ENCODE measurements around the gene TPSD1.
"Not testable (repeated sequence)": the region's sequence is repeated elsewhere in the genome, so short reads cannot be mapped to it uniquely, and the experiment has no call there.

Gene TPSD1

DNA sequence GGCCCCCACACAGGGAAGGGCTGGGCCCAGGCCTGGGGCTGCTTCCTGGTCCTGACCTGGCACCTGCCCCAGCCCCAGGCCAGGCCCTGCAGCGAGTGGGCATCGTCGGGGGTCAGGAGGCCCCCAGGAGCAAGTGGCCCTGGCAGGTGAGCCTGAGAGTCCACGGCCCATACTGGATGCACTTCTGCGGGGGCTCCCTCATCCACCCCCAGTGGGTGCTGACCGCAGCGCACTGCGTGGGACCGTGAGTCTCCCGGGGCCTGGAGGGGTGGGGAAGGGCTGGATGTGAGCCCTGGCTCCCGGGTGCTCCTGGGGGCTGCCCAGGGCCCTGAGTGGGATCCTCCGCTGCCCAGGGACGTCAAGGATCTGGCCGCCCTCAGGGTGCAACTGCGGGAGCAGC lies 14.8 kb upstream of the TPSD1 start:
- not testable (repeated sequence) for DNase-seq (ENCODE audit: low spot score)

GRCh38 chr16:1243363-1243762 lies 12.5 kb upstream of the TPSD1 start:
- DNase-seq (ENCODE audit: low spot score) = not testable (repeated sequence)

GRCh38 chr16:1243907-1244850 lies 11.7 kb upstream of the TPSD1 start:
- DNase-seq (ENCODE audit: low spot score) = not testable (repeated sequence)

DNA sequence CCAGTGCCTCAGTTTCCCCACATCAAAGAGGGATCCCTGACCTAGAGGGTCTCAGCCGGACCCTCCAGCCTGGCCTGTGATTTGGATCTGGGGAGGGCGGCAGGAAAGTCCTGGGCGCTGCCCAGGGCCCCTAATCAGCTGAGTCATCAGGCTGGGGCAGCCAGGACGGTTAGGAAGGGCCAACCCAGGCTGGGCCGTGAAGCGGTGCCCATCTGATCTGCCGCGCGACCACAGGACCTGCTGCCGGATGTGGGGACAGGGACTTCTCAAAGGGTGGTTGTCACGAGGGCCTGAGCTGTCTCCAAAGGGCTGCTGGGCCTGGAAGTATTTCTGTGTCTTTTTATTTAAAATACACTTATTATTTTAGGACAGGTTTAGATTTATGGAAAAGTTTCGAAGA lies 11.0 kb upstream of the TPSD1 start:
- no peak for DNase-seq (ENCODE audit: low spot score)

- DNase-seq (ENCODE audit: low spot score) = no peak
These were observed 10.3 kb upstream of the TPSD1 start for GRCh38 chr16:1245452-1246020.

DNA sequence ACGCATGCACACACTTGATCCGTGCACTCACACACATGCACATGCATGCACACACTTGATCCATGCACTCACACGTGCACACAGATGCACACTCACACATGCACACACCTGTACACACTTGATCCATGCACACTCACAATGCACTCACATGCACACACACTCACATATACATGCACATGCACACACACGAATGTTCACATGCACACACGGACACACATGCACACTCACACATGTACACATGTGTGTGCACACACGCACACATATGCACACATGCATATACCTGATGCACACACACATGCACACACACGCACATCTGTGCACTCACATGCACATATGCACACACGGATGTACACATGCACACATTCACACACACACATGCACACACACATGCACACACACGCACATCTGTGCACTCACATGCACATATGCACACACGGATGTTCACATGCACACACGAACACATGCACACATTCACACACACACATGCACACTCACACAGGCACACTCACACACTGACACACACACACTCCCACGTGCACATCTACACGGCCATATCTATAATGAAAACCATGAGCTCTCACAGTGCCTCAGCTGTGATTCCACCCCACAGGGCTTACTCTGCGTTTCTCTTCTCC lies 7.8 kb upstream of the TPSD1 start:
- DNase-seq (ENCODE audit: low spot score) = not testable (repeated sequence)

DNA sequence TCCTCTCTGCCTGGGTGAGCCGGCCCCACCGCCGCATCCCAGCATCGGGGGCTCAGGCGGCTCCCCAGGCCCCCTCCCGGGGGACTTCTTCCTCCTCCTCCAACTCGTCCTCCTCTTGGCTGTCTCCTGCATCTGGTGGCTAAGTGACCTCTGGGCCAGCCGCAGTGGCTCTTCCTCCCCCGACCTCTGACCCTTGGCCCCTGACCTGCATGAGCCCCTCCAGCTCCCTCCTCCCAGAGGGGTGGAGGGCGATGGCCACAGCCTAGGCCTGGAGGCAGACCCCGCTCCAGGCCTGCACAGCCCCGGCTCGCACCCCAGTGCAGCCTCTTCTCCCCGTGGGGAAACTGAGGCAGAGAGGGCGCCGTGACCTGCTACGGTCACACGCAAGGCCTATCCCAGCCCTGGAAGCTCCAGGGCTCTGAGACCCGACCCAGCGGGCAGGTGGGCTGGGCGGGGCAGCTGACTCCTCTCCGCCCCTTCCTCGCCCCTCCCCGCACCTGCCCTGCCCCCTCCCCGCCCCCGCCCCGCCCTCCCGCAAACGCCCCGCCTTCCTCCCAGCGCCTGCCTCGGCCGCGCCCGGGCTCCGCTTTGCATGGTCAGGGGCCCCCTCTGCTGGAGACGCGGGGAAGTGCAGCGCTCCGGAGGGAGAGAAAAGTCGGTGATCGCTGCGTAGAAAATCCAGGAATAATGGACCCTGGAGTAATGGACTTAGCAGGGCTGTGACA lies 6.7 kb upstream of the TPSD1 start:
- DNase-seq (ENCODE audit: low spot score) = not testable (repeated sequence)

DNA sequence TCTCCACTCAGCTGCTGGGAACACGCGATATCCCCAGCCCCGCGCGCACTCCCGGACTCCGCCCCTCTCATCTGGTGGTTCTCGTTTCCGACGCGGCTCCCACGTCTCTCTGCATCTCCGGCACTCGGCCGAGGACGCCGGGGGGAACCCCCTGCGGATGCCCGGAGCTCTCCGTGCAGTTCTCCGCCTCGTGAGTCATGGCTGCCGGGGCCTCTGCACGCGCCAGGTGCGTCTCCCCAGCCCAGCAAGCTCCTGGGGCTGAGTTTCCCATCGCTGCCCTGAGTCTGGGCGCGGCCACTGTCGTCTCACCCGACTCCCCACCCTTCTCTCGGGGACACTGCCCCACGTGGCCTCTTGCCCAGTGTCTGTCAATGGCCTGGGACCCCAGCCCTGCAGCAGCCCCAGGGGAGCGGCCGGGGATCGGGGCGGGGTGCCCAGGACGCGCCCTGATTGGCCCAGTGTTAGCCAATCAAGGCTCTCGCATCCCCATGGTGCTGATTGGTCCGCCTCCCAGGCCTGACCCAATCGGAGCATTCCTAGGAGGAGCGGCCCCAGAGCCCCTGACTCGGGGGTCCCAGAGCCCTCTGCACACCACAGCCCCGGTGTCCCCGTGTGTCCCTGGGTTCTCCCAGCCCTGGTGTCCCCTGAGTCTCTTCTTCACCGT lies 2.0 kb upstream of the TPSD1 start:
- not testable (repeated sequence) for DNase-seq (ENCODE audit: low spot score)

DNA sequence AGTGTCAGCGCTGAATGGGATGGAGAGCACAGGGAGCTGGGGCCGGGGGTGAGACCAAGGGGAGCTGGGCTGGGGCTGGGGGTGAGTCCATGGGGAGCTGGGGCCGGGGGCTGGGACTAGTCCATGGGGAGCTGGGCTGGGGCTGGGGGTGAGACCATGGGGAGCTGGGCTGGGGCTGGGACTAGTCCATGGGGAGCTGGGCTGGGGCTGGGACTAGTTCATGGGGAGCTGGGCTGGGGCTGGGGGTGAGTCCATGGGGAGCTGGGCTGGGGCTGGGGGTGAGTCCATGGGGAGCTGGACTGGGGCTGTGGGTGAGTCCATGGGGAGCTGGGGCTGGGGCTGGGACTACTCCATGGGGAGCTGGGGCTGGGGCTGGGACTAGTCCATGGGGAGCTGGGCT lies 1.0 kb upstream of the TPSD1 start:
- DNase-seq (ENCODE audit: low spot score) = not testable (repeated sequence)

DNA sequence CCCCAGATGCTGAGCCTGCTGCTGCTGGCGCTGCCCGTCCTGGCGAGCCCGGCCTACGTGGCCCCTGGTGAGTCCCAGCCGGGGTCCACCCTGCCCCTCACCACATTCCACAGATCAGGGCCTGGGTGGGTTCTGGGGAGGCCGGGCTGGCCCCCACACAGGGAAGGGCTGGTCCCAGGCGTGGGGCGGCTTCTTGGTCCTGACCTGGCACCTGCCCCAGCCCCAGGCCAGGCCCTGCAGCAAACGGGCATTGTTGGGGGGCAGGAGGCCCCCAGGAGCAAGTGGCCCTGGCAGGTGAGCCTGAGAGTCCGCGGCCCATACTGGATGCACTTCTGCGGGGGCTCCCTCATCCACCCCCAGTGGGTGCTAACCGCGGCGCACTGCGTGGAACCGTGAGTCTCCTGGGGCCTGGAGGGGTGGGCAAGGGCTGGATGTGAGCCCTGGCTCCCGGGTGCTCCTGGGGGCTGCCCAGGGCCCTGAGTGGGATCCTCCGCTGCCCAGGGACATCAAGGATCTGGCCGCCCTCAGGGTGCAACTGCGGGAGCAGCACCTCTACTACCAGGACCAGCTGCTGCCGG lies 516 bp downstream of the TPSD1 start:
- DNase-seq (ENCODE audit: low spot score) = not testable (repeated sequence)

DNA sequence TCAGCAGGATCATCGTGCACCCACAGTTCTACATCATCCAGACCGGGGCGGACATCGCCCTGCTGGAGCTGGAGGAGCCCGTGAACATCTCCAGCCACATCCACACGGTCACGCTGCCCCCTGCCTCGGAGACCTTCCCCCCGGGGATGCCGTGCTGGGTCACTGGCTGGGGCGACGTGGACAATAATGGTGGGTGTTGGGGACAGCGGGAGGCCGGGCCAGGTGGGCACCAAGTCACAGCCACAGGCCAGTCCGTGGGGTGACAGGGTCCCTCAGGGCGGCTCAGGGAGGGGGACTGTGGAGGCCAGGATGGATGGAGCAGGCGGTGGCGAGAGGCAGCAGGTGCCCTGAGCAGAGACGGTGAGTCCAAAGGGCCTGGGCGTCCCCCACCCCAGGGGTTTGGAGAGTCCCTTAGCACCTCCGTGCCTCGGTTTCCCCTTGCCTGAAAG lies 1.0 kb downstream of the TPSD1 start:
- DNase-seq (ENCODE audit: low spot score) = no peak

DNA sequence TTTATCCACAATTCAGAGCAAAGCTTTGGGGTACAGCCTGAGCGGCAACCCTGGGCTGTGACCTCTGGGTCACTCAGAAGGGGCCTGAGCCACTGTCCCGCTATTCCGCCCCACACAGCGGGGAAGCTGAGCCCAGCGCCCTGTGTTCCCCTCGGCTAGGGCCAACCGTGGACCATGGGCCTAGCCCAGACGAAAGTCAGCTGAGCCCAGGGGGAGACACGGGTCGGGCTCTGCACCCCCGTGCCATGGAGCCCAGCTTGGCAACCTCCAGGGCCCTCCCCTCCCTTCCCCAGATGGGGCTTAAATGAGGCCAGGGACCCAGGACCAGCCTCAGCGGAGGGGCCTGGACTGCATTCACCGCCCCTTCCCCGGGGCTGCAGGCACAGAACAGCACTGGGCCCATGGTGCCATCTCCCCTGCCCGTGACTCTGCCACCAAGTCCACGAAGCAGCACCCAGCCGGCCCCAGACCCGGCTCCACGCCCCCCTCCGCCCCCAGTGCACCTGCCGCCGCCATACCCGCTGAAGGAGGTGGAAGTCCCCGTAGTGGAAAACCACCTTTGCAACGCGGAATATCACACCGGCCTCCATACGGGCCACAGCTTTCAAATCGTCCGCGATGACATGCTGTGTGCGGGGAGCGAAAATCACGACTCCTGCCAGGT lies 1.8 kb downstream of the TPSD1 start:
- DNase-seq (ENCODE audit: low spot score) = no peak

DNA sequence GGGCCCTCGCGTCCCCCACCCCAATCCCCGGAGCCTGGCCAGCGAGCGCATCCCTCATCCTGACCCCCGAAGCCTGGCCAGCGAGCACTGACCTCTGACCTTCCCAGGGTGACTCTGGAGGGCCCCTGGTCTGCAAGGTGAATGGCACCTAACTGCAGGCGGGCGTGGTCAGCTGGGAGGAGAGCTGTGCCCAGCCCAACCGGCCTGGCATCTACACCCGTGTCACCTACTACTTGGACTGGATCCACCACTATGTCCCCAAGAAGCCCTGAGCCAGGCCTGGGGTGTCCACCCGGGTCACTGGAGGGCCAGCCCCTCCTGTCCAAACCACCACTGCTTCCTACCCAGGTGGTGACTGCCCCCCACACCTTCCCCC lies 2.3 kb downstream of the TPSD1 start:
- DNase-seq (ENCODE audit: low spot score) = no peak

- no peak for DNase-seq (ENCODE audit: low spot score)
These were observed 3.3 kb downstream of the TPSD1 start for GRCh38 chr16:1258906-1259759.

- DNase-seq (ENCODE audit: low spot score) = no peak
These were observed 3.8 kb downstream of the TPSD1 start for GRCh38 chr16:1259760-1260068.

DNA sequence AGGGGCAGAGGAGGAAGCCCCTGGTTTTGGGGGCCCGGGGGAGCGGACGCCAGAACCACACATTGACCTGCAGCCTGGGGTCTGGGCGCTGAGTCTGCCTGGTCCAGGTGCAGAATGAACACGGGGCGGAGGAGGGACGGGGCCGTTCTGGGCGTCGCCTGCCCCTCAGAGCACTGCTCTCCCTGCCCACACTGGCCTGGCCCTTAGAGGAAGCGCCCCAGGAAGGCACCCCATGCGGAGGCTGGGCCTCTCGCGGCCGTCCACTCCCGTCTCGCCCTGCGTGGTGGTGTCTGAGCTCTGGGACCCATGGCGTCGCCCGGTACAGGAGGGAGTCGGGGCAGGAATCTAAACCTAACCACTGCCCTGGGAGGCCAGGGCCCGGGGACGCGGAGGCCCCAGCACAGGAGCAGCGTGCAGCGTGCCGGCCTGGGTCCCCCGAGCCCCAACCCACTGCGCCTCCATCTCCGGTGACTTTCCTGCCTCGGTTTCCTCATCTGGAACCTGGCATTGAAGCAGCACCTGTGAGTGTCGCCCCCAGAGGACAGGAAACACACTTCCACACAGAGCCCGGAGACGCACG lies 4.3 kb downstream of the TPSD1 start:
- DNase-seq (ENCODE audit: low spot score) = no peak

- no peak for DNase-seq (ENCODE audit: low spot score)
These were observed 5.4 kb downstream of the TPSD1 start for GRCh38 chr16:1261131-1261892.

DNA sequence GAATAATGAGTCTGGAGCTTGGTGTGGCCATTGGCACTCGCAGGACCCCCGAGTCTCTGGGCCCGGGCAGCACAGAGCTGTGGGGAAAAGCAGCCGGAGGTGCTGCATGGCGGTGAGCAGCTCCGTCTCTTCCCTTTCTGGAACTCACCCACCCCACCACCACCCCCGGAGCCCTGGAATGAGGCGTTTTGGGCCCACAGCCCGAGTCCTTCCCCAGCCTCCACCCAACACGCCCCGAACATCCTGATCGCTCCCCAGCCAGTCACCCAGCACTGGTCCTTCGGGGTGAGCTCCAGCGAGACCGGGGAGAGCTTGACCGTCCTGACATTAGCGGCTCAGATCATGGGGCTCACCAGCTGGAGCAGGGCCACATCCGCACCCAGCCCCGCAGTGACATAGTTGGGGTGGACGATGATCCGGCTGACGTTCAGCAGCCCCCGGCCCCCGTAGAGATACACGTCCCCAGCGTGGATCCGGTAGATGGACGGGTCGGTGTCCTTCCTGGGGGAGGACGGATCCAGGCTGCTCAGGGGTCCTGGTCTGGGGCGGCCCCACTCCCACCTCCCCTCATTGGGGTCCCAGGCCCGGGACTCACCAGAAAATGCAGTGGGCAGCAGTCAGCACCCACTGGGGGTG lies 6.5 kb downstream of the TPSD1 start:
- no peak for DNase-seq (ENCODE audit: low spot score)

All from RKO (cell line).